Ishikawa (cell line): Measurements from ENCODE around the gene DUSP9.

Source experiments
- EP300 ChIP-seq: IDR thresholded peaks from 2 replicates; pipeline ENCODE4 v1.6.1; 2012; ENCODE audit warnings: borderline replicate concordance
- MAX ChIP-seq: IDR thresholded peaks from 2 replicates; pipeline ENCODE4 v1.6.1; 2012
- TAF1 ChIP-seq: IDR thresholded peaks from 2 replicates; pipeline ENCODE4 v1.6.1; 2012; ENCODE audit warnings: low read depth, mild to moderate bottlenecking
- TEAD4 ChIP-seq: IDR thresholded peaks from 2 replicates; pipeline ENCODE4 v1.6.1; 2012
- YY1 ChIP-seq: IDR thresholded peaks from 2 replicates; pipeline ENCODE4 v1.6.1; 2012; ENCODE audit warnings: low read depth

- no peak for TF ChIP-seq MAX
- TF ChIP-seq YY1, result no peak
- no peak for TF ChIP-seq TAF1
- no peak for TF ChIP-seq TEAD4
- no peak for TF ChIP-seq EP300
These were observed 38.1 kb downstream of the DUSP9 start for GRCh38 chrX:153685156-153685536.
